Fibroblast of peridontal ligament (primary cell): Measurements from ENCODE around the gene TRIM5.
"Not testable (repeated sequence)": the region's sequence is repeated elsewhere in the genome, so short reads cannot be mapped to it uniquely, and the experiment has no call there.

Experiments
- DNase-seq: peaks from one replicate; pipeline ENCODE4 v3.0.0-alpha.2; 2010; ENCODE audit errors: extremely low read depth

The TRIM5 gene, protein sequence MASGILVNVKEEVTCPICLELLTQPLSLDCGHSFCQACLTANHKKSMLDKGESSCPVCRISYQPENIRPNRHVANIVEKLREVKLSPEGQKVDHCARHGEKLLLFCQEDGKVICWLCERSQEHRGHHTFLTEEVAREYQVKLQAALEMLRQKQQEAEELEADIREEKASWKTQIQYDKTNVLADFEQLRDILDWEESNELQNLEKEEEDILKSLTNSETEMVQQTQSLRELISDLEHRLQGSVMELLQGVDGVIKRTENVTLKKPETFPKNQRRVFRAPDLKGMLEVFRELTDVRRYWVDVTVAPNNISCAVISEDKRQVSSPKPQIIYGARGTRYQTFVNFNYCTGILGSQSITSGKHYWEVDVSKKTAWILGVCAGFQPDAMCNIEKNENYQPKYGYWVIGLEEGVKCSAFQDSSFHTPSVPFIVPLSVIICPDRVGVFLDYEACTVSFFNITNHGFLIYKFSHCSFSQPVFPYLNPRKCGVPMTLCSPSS

DNA sequence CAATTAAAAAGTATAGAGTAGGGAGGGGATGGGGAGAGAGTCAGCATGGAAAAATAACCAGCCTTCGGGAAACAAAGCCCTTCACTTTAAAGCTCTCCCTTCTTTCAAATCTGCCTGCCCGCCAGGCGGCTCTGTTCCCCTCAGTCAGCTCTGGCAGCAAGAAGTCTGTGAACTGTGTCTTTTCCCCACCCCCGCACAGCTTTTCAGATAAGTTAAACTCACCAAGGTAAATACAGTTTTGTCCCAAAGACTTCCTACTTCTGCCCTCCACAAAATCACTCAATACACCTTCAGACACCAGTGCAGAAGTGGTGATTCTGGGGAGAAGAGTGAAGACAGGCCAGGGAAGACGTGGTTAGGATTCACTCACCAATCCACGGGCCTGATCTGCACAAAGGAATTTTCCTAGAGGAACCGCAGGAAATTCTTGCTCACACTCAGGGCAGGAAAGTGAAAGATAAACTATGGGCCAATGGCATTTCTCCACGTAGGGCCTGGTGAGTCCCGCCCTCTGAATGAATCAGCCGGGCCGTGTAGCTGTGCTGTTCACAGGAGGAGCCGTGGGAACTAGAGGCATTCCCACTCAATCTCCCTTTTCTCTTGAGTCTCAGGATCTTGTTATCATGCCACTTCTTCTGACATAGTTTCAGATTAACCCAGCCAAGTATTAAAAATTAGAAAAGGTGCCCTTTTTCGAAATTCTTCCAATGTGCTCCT lies at the start of gene TRIM5:
Gene TRIM5, minus strand, starts transcription at position 429 of the 717 bp plus-strand sequence. CDS start 4,897 bp downstream, outside the sequence.
- DNase-seq = peak; percentile 98

DNA sequence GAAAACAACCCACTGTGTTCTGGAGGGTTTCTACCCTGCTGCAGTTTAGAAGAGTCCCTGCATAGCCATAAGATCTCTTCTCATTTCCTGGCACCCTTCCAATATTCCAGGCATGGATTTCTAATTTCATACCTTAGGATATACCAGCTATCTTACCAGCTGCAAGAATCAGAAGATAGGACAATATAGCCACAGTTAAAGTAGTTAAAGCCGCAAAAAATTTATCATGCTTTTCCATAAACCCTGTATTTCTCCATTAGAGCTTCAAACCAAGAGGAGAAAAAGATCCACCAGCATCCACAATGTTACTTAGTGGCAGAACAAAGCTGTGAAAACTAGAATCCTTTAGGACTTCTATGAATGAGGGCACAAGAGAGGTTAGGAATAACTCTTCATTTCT lies 42.8 kb upstream of the TRIM5 start:
- no peak for DNase-seq

DNA sequence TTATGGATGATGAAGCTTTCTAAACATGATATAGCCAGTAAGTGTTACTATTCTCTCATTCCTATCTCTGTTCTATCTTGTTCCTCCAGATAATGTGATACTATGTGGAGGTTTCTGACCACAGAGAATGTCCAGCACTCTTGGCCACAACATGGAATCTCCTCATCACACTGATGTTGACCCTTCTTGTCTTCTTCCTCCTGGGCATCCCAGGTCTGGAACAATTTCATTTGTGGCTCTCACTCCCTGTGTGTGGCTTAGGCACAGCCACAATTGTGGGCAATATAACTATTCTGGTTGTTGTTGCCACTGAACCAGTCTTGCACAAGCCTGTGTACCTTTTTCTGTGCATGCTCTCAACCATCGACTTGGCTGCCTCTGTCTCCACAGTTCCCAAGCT lies 41.5 kb upstream of the TRIM5 start:
- no peak for DNase-seq

DNA sequence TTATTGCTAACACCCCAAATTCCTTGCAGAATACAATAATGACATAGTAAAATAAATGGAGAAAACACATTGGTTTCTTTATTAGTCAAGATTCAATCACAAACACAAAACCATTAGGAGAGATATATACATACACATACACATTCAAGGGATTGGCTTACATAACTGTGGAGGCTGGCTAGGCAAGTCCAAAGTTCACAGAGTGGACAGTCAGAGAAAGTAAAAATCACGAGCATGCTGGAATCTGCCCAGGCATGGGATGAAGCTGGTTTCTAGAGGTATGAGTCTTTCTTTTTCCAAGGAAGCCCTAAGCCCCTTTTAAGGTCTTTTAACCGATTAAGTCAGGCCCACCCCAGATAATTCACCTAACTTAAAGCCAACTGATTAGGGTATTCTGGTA lies 37.7 kb upstream of the TRIM5 start:
- no peak for DNase-seq

DNA sequence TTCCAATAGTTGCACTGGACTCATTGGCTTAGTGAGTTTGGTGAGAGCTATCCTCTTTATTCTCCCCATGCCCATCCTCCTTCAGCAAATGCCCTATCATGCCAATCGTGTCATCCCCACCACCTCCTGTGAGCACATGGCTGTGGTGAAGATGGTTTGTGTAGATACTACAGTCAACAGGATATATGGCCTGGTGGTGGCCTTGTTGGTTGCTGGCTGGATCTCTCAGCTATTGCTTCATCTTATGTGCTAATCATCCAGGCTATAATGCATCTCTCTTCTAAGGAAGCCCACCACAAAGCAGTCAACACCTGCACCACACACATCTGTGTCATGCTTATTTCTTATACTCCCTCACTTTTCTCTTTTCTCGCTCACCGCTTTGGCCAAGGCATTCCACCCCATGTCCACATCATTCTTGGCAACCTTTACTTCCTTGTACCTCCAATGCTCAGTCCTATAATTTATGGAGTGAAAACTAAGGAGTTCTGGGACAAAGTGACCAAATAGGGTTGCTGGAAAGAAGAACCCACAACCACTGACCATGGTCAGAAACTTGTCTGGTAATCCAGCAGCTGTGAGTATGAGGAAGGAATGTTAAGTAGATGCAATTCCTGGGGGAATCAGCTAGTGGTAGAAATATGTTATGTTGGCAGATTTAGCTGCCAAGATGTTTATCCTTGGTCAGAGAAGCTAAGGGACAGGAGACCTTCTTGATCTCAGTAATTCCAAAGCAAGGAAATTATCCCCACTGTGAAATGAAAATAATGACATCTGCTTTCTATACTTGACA lies 35.0 kb upstream of the TRIM5 start:
- peak; percentile 68 for DNase-seq

DNA sequence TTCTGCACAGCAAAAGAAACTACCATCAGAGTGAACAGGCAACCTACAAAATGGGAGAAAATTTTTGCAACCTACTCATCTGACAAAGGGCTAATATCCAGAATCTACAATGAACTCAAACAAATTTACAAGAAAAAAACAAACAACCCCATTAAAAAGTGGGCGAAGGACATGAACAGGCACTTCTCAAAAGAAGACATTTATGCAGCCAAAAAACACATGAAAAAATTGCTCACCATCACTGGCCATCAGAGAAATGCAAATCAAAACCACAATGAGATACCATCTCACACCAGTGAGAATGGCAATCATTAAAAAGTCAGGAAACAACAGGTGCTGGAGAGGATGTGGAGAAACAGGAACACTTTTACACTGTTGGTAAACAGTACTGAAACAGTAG lies 31.6 kb upstream of the TRIM5 start:
- DNase-seq = not testable (repeated sequence)

DNA sequence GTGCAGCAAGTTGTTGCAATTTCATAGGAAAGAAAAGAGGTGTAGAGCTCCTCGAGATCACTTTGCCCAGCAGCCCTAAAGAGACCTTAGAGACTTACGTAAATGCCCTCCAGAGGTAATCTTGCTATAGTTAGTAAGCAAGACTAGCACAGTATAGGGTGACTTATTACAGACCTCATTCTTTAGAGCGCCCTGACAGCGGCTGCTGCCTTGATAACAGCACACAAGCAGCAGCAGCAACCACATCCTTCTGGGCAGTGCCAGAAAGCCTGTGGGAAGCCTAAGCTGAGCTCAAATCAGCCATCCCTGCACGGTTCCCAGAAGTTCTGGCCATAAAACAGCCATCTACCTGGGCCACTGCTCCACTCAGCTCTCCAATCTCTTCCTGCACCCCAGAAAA lies 28.8 kb upstream of the TRIM5 start:
- no peak for DNase-seq

DNA sequence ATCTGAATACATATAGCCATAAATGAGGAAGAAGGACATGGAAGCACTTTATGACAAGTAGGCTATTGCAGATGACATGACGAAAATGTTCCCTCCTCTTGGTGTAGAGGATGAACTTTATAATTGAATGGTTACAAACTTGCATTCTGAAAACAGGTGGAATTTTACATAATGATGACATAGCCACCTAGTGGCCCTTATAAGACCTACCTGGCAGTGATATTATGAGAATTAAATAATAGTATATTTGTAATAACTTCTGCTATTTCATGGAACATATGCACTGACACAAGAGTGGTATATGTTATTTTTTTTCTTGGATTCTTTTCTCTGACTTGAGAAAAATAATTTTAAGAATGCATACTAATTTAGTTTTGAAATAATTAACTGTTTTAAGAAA lies 27.6 kb upstream of the TRIM5 start:
- DNase-seq = no peak

DNA sequence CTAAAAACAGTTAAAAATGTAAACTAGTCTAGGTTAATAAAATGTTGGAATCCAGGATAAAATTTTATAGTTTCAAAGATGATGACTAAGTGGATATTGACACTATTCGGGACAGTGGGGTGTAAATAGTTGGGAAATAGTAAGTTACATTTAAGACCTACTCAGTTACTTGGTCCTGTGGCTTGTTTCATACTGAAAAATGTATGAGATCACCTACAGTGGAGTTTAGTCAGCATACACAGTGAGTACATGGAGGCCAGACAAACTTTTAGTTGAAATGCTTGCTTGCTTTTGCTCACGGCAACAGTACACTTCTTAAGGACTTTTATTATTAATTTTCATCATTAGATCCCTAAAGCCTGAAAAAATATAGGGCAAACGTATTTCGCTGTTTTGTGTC lies 20.8 kb upstream of the TRIM5 start:
- no peak for DNase-seq

DNA sequence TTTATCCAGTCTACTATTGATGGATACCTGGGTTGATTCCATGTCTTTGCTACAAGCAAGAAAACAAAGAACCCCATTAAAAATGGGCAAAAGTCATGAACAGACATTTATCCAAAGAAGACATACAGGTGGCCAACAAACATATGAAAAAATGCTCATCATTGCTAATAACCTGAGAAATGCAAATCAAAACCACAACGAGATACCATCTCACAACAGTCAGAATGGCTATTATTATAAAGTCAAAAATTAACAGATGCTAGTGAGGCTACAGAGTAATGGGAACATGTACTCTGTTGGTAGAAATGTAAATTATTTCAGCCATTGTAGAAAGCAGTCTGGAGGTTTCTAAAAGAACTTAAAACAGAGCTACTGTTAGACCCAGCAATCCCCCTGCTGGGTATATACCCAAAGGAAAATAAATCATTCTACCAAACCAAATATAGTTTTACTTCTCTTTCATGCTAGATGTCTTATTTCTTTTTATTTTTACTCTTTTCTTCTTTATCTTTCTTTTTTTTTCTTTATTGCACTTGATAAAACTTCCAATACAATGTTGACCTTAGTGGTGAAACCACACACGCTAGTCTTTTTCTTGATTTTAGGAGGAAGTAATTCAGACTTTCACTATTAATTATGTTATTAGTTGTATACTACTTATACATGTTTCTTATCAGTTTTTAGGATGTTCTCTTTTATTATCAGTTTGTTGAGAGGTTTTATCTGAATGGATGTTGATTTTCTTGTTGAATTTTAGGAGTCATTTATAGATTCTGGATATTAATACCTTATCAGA lies 19.1 kb upstream of the TRIM5 start:
- no peak for DNase-seq

DNA sequence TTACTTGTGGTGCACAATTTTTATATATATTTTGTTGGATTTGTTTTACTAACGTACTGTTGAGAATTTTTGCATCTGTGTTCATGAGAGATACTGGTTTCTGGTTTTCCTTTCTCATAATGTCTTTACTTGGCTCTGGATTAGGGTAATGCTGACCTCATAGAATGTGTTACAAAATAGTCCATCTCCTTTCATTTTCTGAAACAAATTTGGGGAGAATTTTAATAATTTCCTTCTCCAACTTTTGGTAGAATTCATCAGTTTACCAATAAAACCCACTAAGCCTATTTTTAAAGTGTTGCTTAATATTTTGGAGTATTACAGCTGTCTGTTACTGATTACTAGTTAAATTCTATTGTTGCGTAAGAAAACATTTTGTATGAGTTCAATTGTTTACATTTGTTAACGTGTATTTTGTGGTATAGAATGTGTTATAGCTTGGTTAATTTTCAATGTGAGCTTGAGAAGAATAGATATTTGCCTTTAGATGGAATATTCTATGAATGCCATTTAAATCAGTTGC lies 16.2 kb upstream of the TRIM5 start:
- no peak for DNase-seq

DNA sequence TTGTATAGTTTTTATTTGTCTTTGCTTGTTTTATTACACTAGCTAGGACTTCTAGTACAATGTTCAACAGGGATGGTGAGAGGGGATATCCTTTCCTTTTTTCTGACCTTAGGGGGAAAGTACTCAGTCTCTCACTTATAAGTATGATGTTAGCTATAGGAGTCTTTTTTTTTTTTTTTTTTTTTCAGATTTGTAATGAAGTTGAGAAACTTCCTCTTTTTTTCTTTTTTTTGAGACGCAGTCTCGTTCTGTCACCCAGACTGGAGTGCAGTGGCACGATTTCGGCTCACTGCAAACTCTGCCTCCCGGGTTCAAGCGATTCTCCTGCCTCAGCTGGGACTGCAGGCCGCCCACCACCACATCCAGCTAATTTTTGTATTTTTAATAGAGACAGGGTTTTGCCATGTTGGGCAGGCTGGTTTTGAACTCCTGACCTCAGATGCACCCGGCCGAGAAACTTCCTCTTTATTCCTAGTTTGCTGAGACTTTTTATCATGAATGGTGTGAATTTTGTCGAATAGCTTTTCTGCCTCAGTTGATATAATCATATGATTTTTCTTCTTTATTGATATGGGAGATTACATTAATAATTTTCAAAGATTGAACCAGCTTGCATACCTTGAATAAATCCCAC lies 15.7 kb upstream of the TRIM5 start:
- DNase-seq = no peak

DNA sequence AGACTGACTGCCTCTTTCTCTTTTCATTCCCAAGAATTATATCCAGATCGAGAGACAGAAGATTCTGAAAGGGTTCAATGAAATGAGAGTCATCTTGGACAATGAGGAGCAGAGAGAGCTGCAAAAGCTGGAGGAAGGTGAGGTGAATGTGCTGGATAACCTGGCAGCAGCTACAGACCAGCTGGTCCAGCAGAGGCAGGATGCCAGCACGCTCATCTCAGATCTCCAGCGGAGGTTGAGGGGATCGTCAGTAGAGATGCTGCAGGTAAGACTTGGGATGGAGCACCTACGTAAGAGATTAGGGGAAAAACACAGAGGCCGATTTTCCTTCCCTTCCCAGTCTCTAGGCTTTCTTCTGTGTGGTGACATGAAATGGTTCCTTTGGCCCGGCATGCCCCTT lies 13.4 kb upstream of the TRIM5 start:
- no peak for DNase-seq

DNA sequence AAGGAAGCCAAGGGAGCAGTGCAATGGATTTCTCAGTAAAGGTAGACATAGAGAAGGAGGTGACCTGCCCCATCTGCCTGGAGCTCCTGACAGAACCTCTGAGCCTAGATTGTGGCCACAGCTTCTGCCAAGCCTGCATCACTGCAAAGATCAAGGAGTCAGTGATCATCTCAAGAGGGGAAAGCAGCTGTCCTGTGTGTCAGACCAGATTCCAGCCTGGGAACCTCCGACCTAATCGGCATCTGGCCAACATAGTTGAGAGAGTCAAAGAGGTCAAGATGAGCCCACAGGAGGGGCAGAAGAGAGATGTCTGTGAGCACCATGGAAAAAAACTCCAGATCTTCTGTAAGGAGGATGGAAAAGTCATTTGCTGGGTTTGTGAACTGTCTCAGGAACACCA lies 11.3 kb upstream of the TRIM5 start:
- no peak for DNase-seq

DNA sequence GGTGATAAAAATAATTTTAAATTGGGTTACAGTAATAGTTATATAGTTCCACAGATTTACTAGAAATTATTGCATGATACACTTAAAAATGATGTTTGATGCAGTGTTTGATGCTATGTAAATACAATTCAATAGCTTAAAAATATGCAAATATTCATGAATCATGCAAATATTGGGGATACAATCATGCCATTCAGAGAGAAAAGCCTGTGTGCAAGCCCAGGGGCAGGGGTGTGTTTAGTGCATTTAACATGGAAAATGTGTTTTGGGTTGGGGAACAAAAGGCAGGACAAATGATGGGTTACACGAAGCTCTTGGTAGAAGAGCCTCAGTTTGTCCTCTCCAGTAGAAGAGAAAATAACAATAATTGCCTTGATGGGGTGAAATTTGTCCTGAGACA lies 10.7 kb upstream of the TRIM5 start:
- DNase-seq = no peak

DNA sequence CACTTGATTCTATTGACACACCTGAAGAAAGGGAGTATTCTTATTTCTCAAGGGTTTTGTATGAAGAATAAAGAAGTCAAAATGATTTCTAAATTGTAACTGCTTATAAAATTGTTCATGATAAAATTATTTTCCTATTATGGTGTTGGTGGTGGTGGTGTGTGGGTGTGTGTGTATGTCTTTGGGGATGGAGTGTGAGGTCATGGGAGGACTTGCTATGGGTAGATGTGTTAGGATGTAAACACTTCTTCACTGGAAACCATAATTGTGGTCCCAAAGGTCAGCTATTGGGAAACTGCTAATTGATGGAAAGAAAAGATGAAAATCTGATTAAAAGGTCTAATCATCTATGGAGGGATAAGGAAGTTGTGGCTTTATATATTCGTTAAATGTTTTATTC lies 9.8 kb upstream of the TRIM5 start:
- DNase-seq = peak; percentile 9

DNA sequence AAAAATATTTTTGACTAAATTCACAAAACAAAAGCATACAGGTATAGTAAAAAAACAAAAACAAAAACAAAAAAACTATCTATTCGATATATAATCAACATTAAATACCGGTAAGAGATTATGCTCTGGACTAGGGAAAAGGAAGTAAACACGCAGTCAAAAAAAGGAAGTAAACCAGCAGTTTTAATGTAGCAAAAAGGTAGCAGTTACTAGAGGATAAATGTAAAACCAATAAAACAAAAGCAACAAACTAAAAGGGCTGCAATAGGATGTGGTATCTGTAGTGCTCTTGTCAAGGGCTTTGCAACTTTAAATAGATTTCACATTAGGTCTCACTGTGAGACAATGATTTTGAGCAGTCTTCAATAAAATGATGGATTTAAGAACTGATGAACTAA lies 7.1 kb upstream of the TRIM5 start:
- DNase-seq = peak; percentile 11

DNA sequence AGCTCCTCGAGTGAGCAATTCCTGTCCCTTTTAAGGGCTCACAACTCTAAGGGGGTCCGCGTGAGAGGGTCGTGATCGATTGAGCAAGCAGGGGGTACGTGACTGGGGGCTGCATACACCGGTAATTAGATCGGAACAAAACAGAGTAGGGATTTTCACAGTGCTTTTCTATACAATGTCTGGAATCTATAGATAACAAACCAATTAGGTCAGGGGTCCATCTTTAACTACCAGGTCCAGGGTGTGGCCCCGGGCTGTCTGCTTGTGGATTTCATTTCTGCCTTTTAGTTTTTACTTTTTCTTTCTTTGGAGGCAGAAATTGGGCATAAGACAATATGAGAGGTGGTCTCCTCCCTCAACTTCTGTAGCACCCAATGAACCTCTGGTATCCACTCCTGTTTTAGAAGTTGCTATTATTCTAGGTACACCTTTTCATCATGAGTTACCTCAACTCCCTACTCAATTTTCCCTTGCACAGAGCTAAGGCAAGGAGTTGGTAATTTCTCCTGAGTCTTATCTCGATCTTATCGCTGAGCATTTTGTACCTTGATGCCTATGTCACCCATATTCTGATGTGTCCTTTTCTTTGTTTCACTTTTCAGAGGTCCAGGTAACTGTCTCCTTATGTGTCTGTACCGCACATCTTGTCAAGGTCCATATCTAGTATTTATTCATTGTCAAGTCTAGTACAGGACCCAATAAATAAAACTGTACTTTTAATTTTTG lies 6.5 kb upstream of the TRIM5 start:
- DNase-seq = not testable (repeated sequence)

DNA sequence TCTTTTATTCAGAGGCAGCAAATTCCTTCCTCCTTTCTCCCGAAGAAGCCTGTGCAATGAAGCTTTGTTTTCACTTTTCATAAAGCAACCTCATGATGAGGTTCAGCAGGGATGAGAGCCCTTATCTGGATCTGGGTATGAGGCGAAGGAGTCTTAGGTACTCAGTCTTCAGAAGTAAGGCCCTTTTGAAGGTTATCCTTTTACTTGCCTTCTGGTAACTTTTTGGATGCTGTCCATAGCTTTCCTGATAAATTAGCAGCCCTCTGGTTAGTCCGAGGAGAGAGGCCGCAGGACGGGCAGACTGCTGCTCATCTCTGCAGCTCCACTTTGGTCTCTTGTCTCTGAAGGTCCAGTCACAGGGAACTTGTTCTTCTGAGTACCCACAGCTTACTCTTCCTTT lies 5.9 kb upstream of the TRIM5 start:
- peak; percentile 71 for DNase-seq

DNA sequence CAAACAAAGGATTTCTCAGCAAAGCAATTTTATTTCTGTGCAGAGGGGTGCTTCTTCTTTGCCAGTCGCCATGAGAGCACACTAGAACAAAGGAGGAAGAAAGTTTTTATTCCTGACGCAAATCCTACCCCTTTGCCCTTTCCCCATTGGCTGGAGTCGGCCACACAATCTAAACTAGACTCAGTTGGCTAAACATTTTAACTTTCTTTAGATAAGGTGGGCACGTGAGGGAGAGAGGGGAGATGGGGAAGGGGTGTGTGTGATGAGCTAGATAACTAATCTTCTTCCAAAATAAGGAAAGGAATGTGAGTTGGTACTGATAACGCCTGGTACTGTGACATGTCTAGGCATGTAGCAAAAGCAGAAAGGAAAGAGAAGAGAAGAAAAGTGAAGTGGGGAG lies 5.3 kb upstream of the TRIM5 start:
- DNase-seq = peak; percentile 78
